HCT116 (cell line): ENCODE measurements around the gene NTSR2.

Experiments
- ATF3 ChIP-seq: IDR thresholded peaks from 2 replicates; pipeline ENCODE4 v1.6.1; 2012
- CBX3 ChIP-seq: IDR thresholded peaks from 2 replicates; pipeline ENCODE4 v1.6.1; 2012; ENCODE audit warnings: low read depth
- CTCF ChIP-seq, 3 experiments: fragments of 200-600 bp in 1 of 3; sonication (generic) in 1 of 3; IDR thresholded peaks in 2 of 3; conservative IDR thresholded peaks in 1 of 3; 2 replicates each; pipeline ENCODE4 v1.5.1; 2012 to 2017; ENCODE audit warnings: low read depth in 2 of 3, low read length in 2 of 3, antibody characterized with exemption in 1 of 3, borderline replicate concordance in 1 of 3, control low read depth in 1 of 3, mild to moderate bottlenecking in 1 of 3, mixed read lengths in 1 of 3, mixed run types in 1 of 3, moderate library complexity in 1 of 3; ENCODE audit not compliant: insufficient read depth in 1 of 3
- EZH2 ChIP-seq: fragments of 200-600 bp; sonication (generic); IDR thresholded peaks from 2 replicates; pipeline ENCODE4 v1.6.1; 2017; ENCODE audit warnings: antibody characterized with exemption, mixed run types
- EZH2phosphoT487 ChIP-seq: fragments of 200-600 bp; IDR thresholded peaks from 2 replicates; pipeline ENCODE4 v1.6.1; 2018; ENCODE audit warnings: antibody characterized with exemption, borderline replicate concordance
- FOSL1 ChIP-seq: IDR thresholded peaks from 2 replicates; pipeline ENCODE4 v1.6.1; 2012; ENCODE audit warnings: low read depth
- MAX ChIP-seq: IDR thresholded peaks from 2 replicates; pipeline ENCODE4 v1.6.1; 2012
- POLR2A ChIP-seq: IDR thresholded peaks from 2 replicates; pipeline ENCODE4 v1.7.0; 2011; ENCODE audit warnings: borderline replicate concordance; ENCODE audit not compliant: insufficient read depth, insufficient read length; ENCODE audit errors: extremely low read depth
- POLR2AphosphoS5 ChIP-seq: IDR thresholded peaks from 2 replicates; pipeline ENCODE4 v1.6.1; 2011; ENCODE audit warnings: mild to moderate bottlenecking, low read depth, low read length, moderate library complexity
- RAD21 ChIP-seq: IDR thresholded peaks from 2 replicates; pipeline ENCODE4 v1.6.1; 2012; ENCODE audit warnings: low read depth, mild to moderate bottlenecking
- REST ChIP-seq: IDR thresholded peaks from 2 replicates; pipeline ENCODE4 v1.6.1; 2012; ENCODE audit warnings: low read depth
- SP1 ChIP-seq: IDR thresholded peaks from 2 replicates; pipeline ENCODE4 v1.6.1; 2012; ENCODE audit warnings: low read depth
- ZBTB33 ChIP-seq: IDR thresholded peaks from 2 replicates; pipeline ENCODE4 v1.6.1; 2011; ENCODE audit warnings: mild to moderate bottlenecking, low read length, moderate library complexity; ENCODE audit not compliant: insufficient replicate concordance; ENCODE audit errors: extremely low read depth
- ZNF274 ChIP-seq: fragments of 200-500 bp; sonication (Bioruptor generic); IDR thresholded peaks from 2 replicates; pipeline ENCODE4 v1.6.1; 2014; ENCODE audit warnings: mild to moderate bottlenecking, low read depth, low read length, inconsistent platforms

GRCh38 chr2:11687736-11688135 is 17.7 kb upstream of the NTSR2 start:
- TF ChIP-seq ATF3 (no peak), CTCF (IDR thresholded peaks at IDR 0.05 in 2 of 3, conservative IDR thresholded peaks at IDR 0.05 in 1 of 3; ENCODE audit: borderline replicate concordance in 1 of 3, insufficient read depth in 1 of 3, low read depth in 2 of 3, low read length in 2 of 3) (no peak), FOSL1 (no peak), SP1 (no peak), EZH2 (no peak), RAD21 (no peak), POLR2A (no peak), ZBTB33 (no peak), CBX3 (no peak), REST (no peak), ZNF274 (no peak), POLR2AphosphoS5 (no peak), EZH2phosphoT487 (no peak), MAX (no peak)
